GM12873 (cell line): ENCODE measurements around the gene PRKX.

Experiments
- CTCF ChIP-seq: IDR thresholded peaks from 2 replicates; pipeline ENCODE4 v1.5.1; 2012; ENCODE audit warnings: low read depth, mild to moderate bottlenecking, moderate library complexity, low read length, control low read depth; ENCODE audit not compliant: insufficient read depth; ENCODE audit errors: missing control alignments

The PRKX gene

GRCh38 chrX:3713225-3713936 is at the start of gene PRKX:
TSS of gene PRKX (minus strand) at chrX:3713649. CDS start at chrX:3713253, 396 bp downstream.
- no peak for TF ChIP-seq CTCF

- no peak for TF ChIP-seq CTCF
Measured at GRCh38 chrX:3763111-3763510, 49.7 kb upstream of the PRKX start.

GRCh38 chrX:3757510-3758025 is 44.1 kb upstream of the PRKX start:
- no peak for TF ChIP-seq CTCF

GRCh38 chrX:3748052-3748559 is 34.7 kb upstream of the PRKX start:
- TF ChIP-seq CTCF = no peak

GRCh38 chrX:3743801-3744439 is 30.5 kb upstream of the PRKX start:
- no peak for TF ChIP-seq CTCF

- TF ChIP-seq CTCF = no peak
Measured at GRCh38 chrX:3738509-3738908, 25.1 kb upstream of the PRKX start.

- no peak for TF ChIP-seq CTCF
Measured at GRCh38 chrX:3733043-3733430, 19.6 kb upstream of the PRKX start.
